GM12874 (cell line): ENCODE measurements around the gene WWOX.

Experiments used
- CTCF ChIP-seq: IDR thresholded peaks from 2 replicates; pipeline ENCODE4 v1.5.1; 2011; ENCODE audit warnings: low read depth, mild to moderate bottlenecking, control low read depth, low read length, moderate library complexity; ENCODE audit not compliant: insufficient read depth

WWOX gene

DNA sequence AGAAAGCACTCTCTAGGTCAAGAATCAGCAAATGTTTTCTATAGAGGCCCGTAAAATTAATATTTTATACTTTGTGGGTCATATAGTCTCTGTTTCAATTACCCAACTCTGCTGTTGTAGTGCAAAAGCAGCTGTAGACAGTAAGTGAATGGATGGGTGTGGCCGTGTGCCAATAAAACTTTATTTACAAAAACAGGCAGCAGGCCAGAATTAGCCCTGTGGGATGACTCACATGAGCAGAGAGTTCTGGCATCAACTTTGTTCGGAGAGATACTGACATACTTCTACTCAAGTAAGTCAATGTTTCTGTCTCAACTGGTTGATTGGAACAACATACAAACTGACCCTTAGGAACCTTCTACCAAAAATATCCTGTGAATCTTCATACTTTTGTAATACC, 884.9 kb downstream of the WWOX start:
- no peak for TF ChIP-seq CTCF

DNA sequence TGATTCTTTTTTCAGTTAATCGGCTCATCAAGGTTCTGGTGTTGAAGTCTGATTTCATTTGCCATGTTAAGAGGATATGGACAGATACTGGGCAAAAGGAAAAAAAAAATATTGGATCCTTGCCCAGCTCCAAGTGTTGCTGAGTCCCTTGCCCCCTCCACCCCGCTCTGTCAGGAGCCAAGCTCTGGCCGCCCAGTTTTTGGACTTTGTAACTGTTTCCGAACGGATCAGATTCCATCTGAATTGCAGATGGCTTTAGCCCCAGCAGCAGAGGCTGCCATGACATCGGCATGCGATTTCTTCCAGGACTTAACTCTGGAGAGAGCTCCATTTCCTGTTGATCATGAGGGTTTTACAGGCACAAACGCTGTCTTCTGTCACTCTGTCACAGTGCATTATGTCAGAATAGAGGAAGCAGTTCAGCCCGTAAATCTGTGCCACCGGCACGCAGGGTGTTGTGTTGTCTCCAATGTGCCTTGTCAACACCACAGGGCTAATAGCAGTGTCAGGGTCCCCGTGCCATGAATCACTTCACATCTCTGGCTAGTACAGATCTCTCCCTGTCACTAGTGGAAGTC, 885.5 kb downstream of the WWOX start:
- TF ChIP-seq CTCF, result no peak

GRCh38 chr16:78985716-78986605, 886.5 kb downstream of the WWOX start:
- no peak for TF ChIP-seq CTCF

GRCh38 chr16:78987666-78988065, 888.2 kb downstream of the WWOX start:
- TF ChIP-seq CTCF, result no peak

DNA sequence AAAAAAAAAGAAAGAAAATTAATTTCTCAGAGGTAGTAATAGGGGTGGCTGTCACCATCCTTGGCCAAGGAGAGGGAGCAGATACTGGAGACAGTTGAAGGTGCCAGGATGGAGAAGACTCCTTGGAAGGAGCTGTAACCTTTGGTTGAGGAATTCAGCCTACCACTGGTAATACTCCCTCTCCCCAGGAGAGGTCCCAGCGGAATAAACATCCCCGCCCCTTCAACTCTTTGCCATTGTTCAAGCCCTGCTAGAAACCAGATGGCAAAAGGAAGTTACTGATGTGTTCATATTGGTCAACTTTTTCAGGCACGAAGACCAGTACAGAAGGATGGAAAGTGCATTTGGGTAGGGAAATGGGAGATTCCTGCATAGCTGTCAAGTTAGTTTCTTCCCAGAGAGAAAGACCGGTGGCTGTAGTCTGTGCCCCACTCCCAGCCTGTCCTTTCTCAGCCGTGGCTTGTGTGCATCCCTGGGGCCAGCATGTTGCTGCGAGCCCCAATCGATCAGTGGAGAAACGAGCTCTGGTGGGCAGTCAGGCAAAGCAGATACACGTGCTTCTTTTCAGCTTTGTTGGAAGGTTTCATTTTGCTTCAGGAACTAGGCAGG, 889.0 kb downstream of the WWOX start:
- no peak for TF ChIP-seq CTCF

DNA sequence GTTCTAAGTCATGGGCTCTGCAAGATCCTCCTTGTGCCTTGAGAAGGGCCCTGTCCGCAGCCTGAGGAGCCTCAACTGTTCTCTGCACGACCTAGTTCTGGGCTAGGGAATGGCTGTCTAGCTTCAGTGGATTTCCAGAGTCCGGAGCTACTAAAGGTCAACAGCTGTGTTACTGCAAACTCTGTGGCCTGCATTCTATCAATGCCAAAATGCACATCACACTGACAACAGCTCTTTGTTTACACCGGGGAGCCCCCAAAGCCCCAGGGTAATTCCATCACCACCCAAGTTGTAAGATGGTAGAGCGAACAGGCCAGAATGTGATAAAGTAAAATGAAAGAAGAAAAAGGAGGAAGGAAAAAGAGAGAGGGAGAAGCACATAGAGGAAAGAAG, 890.9 kb downstream of the WWOX start:
- no peak for TF ChIP-seq CTCF

- TF ChIP-seq CTCF, result no peak
These were observed 892.5 kb downstream of the WWOX start for GRCh38 chr16:78992001-78992400.
